Hindlimb muscle (tissue), 1 donor: ENCODE data around the gene CSH1. TPM values are rescaled to one million over a fixed set of nuclear protein-coding genes. Genes with fewer than 3 reads are reported as not detected.
"Not testable (repeated sequence)": the region's sequence is repeated elsewhere in the genome, so short reads cannot be mapped to it uniquely, and the experiment has no call there.

Experiments
- DNase-seq: peaks from one replicate; pipeline ENCODE4 v3.0.0-alpha.2; 2013
- polyA plus RNA-seq: library from polyadenylated mRNA; unstranded; fragments of 120-200 nt; gene quantifications from one replicate; pipeline ENCODE4 v1.2.1, GENCODE V29; 2013; ENCODE audit not compliant: insufficient read length

The CSH1 gene
- polyA plus RNA-seq, 1 donor, result 0.50 TPM

GRCh38 chr17:63928172-63928666, 31.8 kb upstream of the CSH1 start:
- DNase-seq, result no peak

GRCh38 chr17:63927464-63928171, 31.2 kb upstream of the CSH1 start:
- no peak for DNase-seq

- DNase-seq, result no peak
These were observed 29.8 kb upstream of the CSH1 start for GRCh38 chr17:63926164-63926563.

- no peak for DNase-seq
These were observed 29.2 kb upstream of the CSH1 start for GRCh38 chr17:63925615-63926014.

- not testable (repeated sequence) for DNase-seq
These were observed 26.0 kb upstream of the CSH1 start for GRCh38 chr17:63922402-63922801.

GRCh38 chr17:63920779-63921178, 24.4 kb upstream of the CSH1 start:
- DNase-seq, result not testable (repeated sequence)

- DNase-seq, result not testable (repeated sequence)
These were observed 23.7 kb upstream of the CSH1 start for GRCh38 chr17:63920050-63920449.

GRCh38 chr17:63919311-63919723, 22.9 kb upstream of the CSH1 start:
- DNase-seq, result peak; percentile 54

- not testable (repeated sequence) for DNase-seq
These were observed 22.5 kb upstream of the CSH1 start, which contains the start of gene GH1 for GRCh38 chr17:63918789-63919305. Gene GH1 (minus strand): TSS chr17:63918839. CDS start chr17:63918776, 63 bp downstream.

GRCh38 chr17:63918305-63918704, 21.9 kb upstream of the CSH1 start:
- DNase-seq, result no peak

- DNase-seq, result no peak
These were observed 21.3 kb upstream of the CSH1 start for GRCh38 chr17:63917646-63918045.

GRCh38 chr17:63917206-63917605, 20.8 kb upstream of the CSH1 start:
- DNase-seq, result not testable (repeated sequence)

GRCh38 chr17:63916566-63917185, 20.3 kb upstream of the CSH1 start:
- DNase-seq, result no peak

GRCh38 chr17:63915753-63916152, 19.4 kb upstream of the CSH1 start:
- DNase-seq, result not testable (repeated sequence)

- DNase-seq, result no peak
These were observed 18.1 kb upstream of the CSH1 start for GRCh38 chr17:63914471-63914870.

GRCh38 chr17:63911657-63912100, 15.3 kb upstream of the CSH1 start:
- no peak for DNase-seq

- no peak for DNase-seq
These were observed 14.8 kb upstream of the CSH1 start, which contains the start of gene CSHL1 for GRCh38 chr17:63911041-63911635. Gene CSHL1 (minus strand): TSS chr17:63911258. CDS start chr17:63911196, 62 bp downstream.

GRCh38 chr17:63910096-63910495, 13.7 kb upstream of the CSH1 start:
- no peak for DNase-seq

- DNase-seq, result not testable (repeated sequence)
These were observed 13.2 kb upstream of the CSH1 start for GRCh38 chr17:63909586-63909985.

GRCh38 chr17:63907161-63907778, 10.9 kb upstream of the CSH1 start:
- not testable (repeated sequence) for DNase-seq

- DNase-seq, result not testable (repeated sequence)
These were observed 8.4 kb upstream of the CSH1 start for GRCh38 chr17:63904796-63905195.

- DNase-seq, result not testable (repeated sequence)
These were observed 7.4 kb upstream of the CSH1 start for GRCh38 chr17:63903787-63904201.
